A549 (cell line): ENCODE measurements around the gene MNDA.

Experiments
- CEBPB ChIP-seq, 2 experiments: fragments of >200 bp in 1 of 2; sonication (Bioruptor Twin) in 1 of 2; formaldehyde crosslinking in 1 of 2; IDR thresholded peaks; 2 replicates each; pipeline ENCODE4 v1.6.1; 2012 to 2016
- EHF ChIP-seq: fragments of 250-450 bp; sonication (Bioruptor Pico); IDR thresholded peaks from 2 replicates; pipeline ENCODE4 v1.5.0; 2020; ENCODE audit warnings: mild to moderate bottlenecking
- EP300 ChIP-seq, 2 experiments: fragments of >200 bp; sonication (Bioruptor Twin); formaldehyde crosslinking; IDR thresholded peaks; 2 replicates in 1 of 2; 3 replicates in 1 of 2; pipeline ENCODE4 v1.6.1; 2016 to 2017
- JUN ChIP-seq, 2 experiments: fragments of >200 bp; sonication (Bioruptor Twin); formaldehyde crosslinking; IDR thresholded peaks; 2 replicates in 1 of 2; 3 replicates in 1 of 2; pipeline ENCODE4 v1.6.1; 2016 to 2017
- RCOR1 ChIP-seq: fragments of 150-350 bp; IDR thresholded peaks from 2 replicates; pipeline ENCODE4 v1.6.1; 2014; ENCODE audit warnings: antibody characterized with exemption, low read length, low read depth
- TF ChIP-seq, protein P1 (sequence below): fragments of >200 bp; sonication (Bioruptor Twin); formaldehyde crosslinking; IDR thresholded peaks from 3 replicates; pipeline ENCODE4 v1.5.1; 2016
- TF ChIP-seq, protein P2 (sequence below): fragments of 150-350 bp; IDR thresholded peaks from 2 replicates; pipeline ENCODE4 v1.6.1; 2014; ENCODE audit warnings: low read depth, mild to moderate bottlenecking, low read length

GRCh38 chr1:158893654-158894053, 62.5 kb downstream of the MNDA start:
- no peak for TF ChIP-seq JUN (IDR thresholded peaks at IDR 0.05)
- no peak for TF ChIP-seq RCOR1
- no peak for TF ChIP-seq EHF (CRISPR knock-in tag)
- TF ChIP-seq, protein P1, sequence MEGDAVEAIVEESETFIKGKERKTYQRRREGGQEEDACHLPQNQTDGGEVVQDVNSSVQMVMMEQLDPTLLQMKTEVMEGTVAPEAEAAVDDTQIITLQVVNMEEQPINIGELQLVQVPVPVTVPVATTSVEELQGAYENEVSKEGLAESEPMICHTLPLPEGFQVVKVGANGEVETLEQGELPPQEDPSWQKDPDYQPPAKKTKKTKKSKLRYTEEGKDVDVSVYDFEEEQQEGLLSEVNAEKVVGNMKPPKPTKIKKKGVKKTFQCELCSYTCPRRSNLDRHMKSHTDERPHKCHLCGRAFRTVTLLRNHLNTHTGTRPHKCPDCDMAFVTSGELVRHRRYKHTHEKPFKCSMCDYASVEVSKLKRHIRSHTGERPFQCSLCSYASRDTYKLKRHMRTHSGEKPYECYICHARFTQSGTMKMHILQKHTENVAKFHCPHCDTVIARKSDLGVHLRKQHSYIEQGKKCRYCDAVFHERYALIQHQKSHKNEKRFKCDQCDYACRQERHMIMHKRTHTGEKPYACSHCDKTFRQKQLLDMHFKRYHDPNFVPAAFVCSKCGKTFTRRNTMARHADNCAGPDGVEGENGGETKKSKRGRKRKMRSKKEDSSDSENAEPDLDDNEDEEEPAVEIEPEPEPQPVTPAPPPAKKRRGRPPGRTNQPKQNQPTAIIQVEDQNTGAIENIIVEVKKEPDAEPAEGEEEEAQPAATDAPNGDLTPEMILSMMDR = no peak
- no peak for TF ChIP-seq EP300 (IDR thresholded peaks at IDR 0.05)
- TF ChIP-seq, protein P2, sequence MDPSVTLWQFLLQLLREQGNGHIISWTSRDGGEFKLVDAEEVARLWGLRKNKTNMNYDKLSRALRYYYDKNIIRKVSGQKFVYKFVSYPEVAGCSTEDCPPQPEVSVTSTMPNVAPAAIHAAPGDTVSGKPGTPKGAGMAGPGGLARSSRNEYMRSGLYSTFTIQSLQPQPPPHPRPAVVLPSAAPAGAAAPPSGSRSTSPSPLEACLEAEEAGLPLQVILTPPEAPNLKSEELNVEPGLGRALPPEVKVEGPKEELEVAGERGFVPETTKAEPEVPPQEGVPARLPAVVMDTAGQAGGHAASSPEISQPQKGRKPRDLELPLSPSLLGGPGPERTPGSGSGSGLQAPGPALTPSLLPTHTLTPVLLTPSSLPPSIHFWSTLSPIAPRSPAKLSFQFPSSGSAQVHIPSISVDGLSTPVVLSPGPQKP = no peak
- TF ChIP-seq CEBPB (IDR thresholded peaks at IDR 0.05) = no peak
